Measurements from ENCODE around the gene AUNIP. TPM values are rescaled to one million over a fixed set of nuclear protein-coding genes. Genes with fewer than 3 reads are reported as not detected.
A peak's percentile ranks its signal among the peaks of the same experiment; 100 is the strongest.
"Not testable (repeated sequence)": the region's sequence is repeated elsewhere in the genome, so short reads cannot be mapped to it uniquely, and the experiment has no call there.

The AUNIP gene
- total and polyA plus RNA-seq, 2 experiments from 2014 or later, result 2.2 to 2.3 TPM

DNA sequence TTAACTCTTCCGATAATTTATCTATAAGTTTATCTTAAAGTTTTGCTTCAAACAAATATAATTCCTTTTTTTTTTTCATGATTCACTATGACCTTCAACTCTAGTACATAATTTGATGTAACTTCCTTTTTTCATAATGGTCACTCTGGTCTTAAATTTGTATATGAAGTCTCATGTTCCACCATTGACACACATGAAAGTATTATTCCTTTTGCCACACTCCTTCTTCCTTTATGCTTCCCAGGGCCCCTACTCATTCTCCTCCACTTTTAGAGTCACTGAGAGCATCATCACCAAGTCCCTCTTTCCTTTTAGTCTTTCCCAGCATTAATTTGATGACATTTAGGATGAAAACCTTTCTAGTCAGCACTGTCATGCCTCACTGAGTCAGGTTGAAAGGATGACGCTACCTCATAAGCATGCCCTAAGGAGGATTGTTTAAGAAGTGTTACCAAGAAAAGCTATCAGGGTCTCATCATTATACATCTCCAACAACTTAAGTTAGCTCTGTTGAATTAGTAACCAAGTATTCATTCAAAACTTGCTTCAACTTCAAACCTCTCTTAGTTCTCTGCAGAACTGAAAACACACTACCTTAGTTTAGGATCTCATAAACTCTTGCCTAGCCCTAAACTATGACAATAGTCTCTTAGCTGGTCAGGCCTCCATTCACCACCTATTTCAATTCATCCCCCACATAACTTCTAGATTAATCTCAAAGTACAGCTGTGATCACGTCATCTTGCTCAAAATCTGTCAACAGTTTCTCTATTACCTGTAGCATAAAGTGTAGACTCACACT lies 14.5 kb downstream of the AUNIP start:
- Histone ChIP-seq H3K79me2 (ENCODE audit: insufficient read depth) (0 out of 2 replicates have a peak, but pooled peaks cover 1% of the 10 kb centered on the region), H3F3A (ENCODE audit: insufficient read depth) (peaks cover 7% of the 10 kb centered on the region; the same call in 1 of the 2 replicates), H3K4me1 (ENCODE audit: insufficient read depth) (no peaks in the 10 kb centered on the region), H3K9ac (no peak overlapping the region), H3K4me3 (no peak overlapping the region), H2AFZ (0 out of 2 replicates have a peak overlapping the region, but pooled peaks have one; percentile 15), H3K27me3 (replicated peaks; ENCODE audit: insufficient read depth) (no peaks in the 10 kb centered on the region), H3K9me2 (ENCODE audit: insufficient read depth) (no peaks in the 10 kb centered on the region), H4K20me1 (ENCODE audit: insufficient read depth) (no peaks in the 10 kb centered on the region), H3K36me3 (ENCODE audit: low read depth) (no peaks in the 10 kb centered on the region), H3K27ac (no peak overlapping the region), H3K9me3 (ENCODE audit: low read depth) (no peaks in the 10 kb centered on the region), H3K4me2 (ENCODE audit: unreplicated experiment) (no peak overlapping the region)
- DNase-seq, result peak; percentile 9
- TF ChIP-seq EZH2 (IDR thresholded peaks at IDR 0.05; ENCODE audit: insufficient read depth, poor library complexity, severe bottlenecking) (no peak), EZH2phosphoT487 (IDR thresholded peaks at IDR 0.05; ENCODE audit: insufficient read depth, low read depth) (no peak)
- WGBS, 2 experiments (ENCODE audit: low coverage in 1 of 2, low lambda C conversion rate in 2 of 2, missing lambda C conversion rate in 2 of 2), result 84 to 88% methylated on average over 3 of the region's 3 CpGs
- in situ Hi-C loops (cut with MboI), result no loop called here

DNA sequence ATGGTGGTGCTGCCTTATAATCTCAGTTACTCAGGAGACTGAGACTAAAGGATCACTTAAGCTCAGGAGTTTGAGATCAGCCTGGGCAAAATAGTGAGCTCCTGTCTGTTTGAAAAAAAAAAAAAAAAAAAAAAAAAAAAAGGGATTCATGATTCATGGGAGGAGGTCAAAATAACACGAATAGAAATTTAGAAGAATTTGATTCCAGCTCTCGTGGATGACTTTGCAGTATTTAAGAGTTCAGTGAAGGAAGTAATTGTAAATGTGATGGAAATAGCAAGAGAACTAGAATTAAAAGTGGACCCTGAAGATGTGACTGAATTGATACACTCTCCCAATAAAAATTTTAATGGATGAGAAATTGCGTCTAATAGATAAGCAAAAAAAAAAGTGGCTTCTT lies 15.8 kb downstream of the AUNIP start:
- Histone ChIP-seq H3F3A (ENCODE audit: insufficient read depth) (peaks cover 7% of the 10 kb centered on the region; the same call in 1 of the 2 replicates), H3K9ac (no peak overlapping the region), H3K4me2 (ENCODE audit: unreplicated experiment) (no peak overlapping the region), H4K20me1 (ENCODE audit: insufficient read depth) (no peaks in the 10 kb centered on the region), H3K36me3 (ENCODE audit: low read depth) (no peaks in the 10 kb centered on the region), H3K9me2 (ENCODE audit: insufficient read depth) (no peaks in the 10 kb centered on the region), H3K9me3 (ENCODE audit: low read depth) (no peaks in the 10 kb centered on the region), H3K4me3 (no peak overlapping the region), H3K79me2 (ENCODE audit: insufficient read depth) (0 out of 2 replicates have a peak, but pooled peaks cover 8% of the 10 kb centered on the region), H3K4me1 (ENCODE audit: insufficient read depth) (no peaks in the 10 kb centered on the region), H2AFZ (no peak overlapping the region), H3K27ac (no peak overlapping the region), H3K27me3 (replicated peaks; ENCODE audit: insufficient read depth) (no peaks in the 10 kb centered on the region)
- WGBS, 2 experiments (ENCODE audit: low coverage in 1 of 2, low lambda C conversion rate in 2 of 2, missing lambda C conversion rate in 2 of 2), result 84 to 85% methylated on average over 3 of the region's 3 CpGs
- TF ChIP-seq EZH2phosphoT487 (IDR thresholded peaks at IDR 0.05; ENCODE audit: insufficient read depth, low read depth) (no peak), EZH2 (IDR thresholded peaks at IDR 0.05; ENCODE audit: insufficient read depth, poor library complexity, severe bottlenecking) (no peak)
- in situ Hi-C loops (cut with MboI), result no loop called here
- no peak for DNase-seq

DNA sequence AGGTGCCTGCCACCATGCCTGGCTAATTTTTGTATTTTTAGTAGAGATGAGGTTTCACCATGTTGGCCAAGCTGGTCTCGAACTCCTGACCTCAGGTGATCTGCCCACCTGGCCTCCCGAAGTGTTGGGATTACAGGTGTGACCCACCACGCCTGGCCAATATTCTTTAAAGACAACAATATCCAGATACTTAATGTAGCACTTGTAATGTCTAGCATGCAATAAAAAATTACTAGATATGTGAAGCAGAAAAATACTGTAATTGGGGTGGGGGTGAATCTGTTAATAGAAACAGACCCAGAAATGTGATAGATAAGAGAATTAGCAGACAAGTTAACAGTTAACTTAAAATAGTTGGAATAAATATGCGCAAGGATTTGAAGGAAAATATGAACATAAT lies 19.4 kb downstream of the AUNIP start:
- in situ Hi-C loops (cut with MboI); H3K9me3 ChIP-seq (ENCODE audit: low read depth); H3K79me2 ChIP-seq (ENCODE audit: insufficient read depth); H3K4me3 ChIP-seq; H3K4me2 ChIP-seq (ENCODE audit: unreplicated experiment); H3K27me3 ChIP-seq (replicated peaks; ENCODE audit: insufficient read depth); H3K9me2 ChIP-seq (ENCODE audit: insufficient read depth); H4K20me1 ChIP-seq (ENCODE audit: insufficient read depth); H3K4me1 ChIP-seq (ENCODE audit: insufficient read depth); H3K36me3 ChIP-seq (ENCODE audit: low read depth); H2AFZ ChIP-seq; H3F3A ChIP-seq (ENCODE audit: insufficient read depth); DNase-seq; H3K9ac ChIP-seq; H3K27ac ChIP-seq: not testable (repeated sequence)
- 83 to 87% methylated on average over 4 of the region's 4 CpGs for WGBS, 2 experiments (ENCODE audit: low coverage in 1 of 2, low lambda C conversion rate in 2 of 2, missing lambda C conversion rate in 2 of 2)

DNA sequence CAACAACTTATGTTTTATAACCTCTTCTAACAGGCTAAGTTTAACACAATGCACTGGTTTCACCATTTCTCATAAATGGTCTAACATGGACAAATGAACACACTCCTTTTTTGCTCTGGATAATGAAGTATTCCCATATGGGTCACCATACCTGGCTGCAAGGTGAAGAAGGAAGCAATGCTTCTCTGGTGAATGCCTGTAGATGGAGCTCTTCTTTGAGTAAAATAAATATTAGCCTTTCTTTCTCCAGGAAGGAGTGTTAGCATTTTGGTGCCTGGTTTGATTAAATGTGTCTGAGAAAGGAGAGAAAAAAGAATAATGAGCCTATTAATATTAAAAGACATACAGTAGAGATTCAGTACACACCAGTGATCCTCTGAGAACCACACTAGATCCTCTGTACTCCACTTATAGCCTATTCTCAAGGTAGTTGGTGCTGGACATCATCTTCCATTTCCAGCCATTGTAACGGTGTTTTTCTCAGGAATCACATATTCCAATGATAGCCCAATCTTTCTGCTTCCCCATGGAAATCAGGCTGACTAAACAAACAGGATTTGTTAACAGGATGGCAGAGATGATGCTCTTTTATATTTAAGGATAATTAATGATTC lies 21.9 kb downstream of the AUNIP start:
- Histone ChIP-seq H3K9me2 (ENCODE audit: insufficient read depth) (no peaks in the 10 kb centered on the region), H3K9ac (no peak overlapping the region), H3K4me1 (ENCODE audit: insufficient read depth) (no peaks in the 10 kb centered on the region), H3K4me2 (ENCODE audit: unreplicated experiment) (no peak overlapping the region), H3K36me3 (ENCODE audit: low read depth) (peaks cover 18% of the 10 kb centered on the region), H3K27ac (no peak overlapping the region), H4K20me1 (ENCODE audit: insufficient read depth) (no peaks in the 10 kb centered on the region), H3K79me2 (ENCODE audit: insufficient read depth) (peaks cover 8% of the 10 kb centered on the region; the same call in 1 of the 2 replicates), H3F3A (ENCODE audit: insufficient read depth) (peaks cover 4% of the 10 kb centered on the region; the same call in 1 of the 2 replicates), H3K27me3 (replicated peaks; ENCODE audit: insufficient read depth) (no peaks in the 10 kb centered on the region), H2AFZ (no peak overlapping the region), H3K9me3 (ENCODE audit: low read depth) (no peaks in the 10 kb centered on the region), H3K4me3 (no peak overlapping the region)
- in situ Hi-C loops (cut with MboI), result no loop called here
- TF ChIP-seq EZH2phosphoT487 (IDR thresholded peaks at IDR 0.05; ENCODE audit: insufficient read depth, low read depth), result no peak
- TF ChIP-seq EZH2 (IDR thresholded peaks at IDR 0.05; ENCODE audit: insufficient read depth, poor library complexity, severe bottlenecking), result no peak
- 96 to 100% methylated on average over 1 of the region's 1 CpG for WGBS, 2 experiments (ENCODE audit: low coverage in 1 of 2, low lambda C conversion rate in 2 of 2, missing lambda C conversion rate in 2 of 2)
- peak; percentile 20 for DNase-seq

Data from GM23248 (cell line).